COLO829 (cell line): ENCODE data around the gene PRPH.
"Not testable (repeated sequence)": the region's sequence is repeated elsewhere in the genome, so short reads cannot be mapped to it uniquely, and the experiment has no call there.

Experiments used
- DNase-seq: peaks from one replicate; pipeline ENCODE4 v3.0.0; 2012; ENCODE audit warnings: low spot score

The PRPH gene

GRCh38 chr12:49301760-49302159 is 6.8 kb downstream of the PRPH start:
- DNase-seq: no peak

- DNase-seq: no peak
These were observed 9.2 kb downstream of the PRPH start for GRCh38 chr12:49304161-49304560.

GRCh38 chr12:49305762-49306510 is 11.0 kb downstream of the PRPH start:
- DNase-seq: no peak

GRCh38 chr12:49309386-49309785 is 14.4 kb downstream of the PRPH start:
- no peak for DNase-seq

GRCh38 chr12:49310451-49311000 is 15.6 kb downstream of the PRPH start:
- DNase-seq: not testable (repeated sequence)

- DNase-seq: no peak
These were observed 19.9 kb downstream of the PRPH start for GRCh38 chr12:49314811-49315210.

- DNase-seq: not testable (repeated sequence)
These were observed 22.2 kb downstream of the PRPH start for GRCh38 chr12:49317118-49317517.

GRCh38 chr12:49320411-49321103 is 25.6 kb downstream of the PRPH start:
- DNase-seq: not testable (repeated sequence)

GRCh38 chr12:49322367-49322707 is 27.4 kb downstream of the PRPH start:
- no peak for DNase-seq

GRCh38 chr12:49322708-49323523 is 28.0 kb downstream of the PRPH start, which contains the start of gene TROAP:
Gene TROAP (plus strand): TSS chr12:49323255. CDS start chr12:49323609, 354 bp downstream.
- DNase-seq: peak; percentile 99

GRCh38 chr12:49323524-49324097 is 28.7 kb downstream of the PRPH start:
- no peak for DNase-seq

GRCh38 chr12:49325606-49326005 is 30.7 kb downstream of the PRPH start:
- no peak for DNase-seq

- no peak for DNase-seq
These were observed 32.4 kb downstream of the PRPH start for GRCh38 chr12:49327368-49327767.

GRCh38 chr12:49327887-49328286 is 32.9 kb downstream of the PRPH start:
- DNase-seq: no peak

GRCh38 chr12:49328816-49329215 is 33.9 kb downstream of the PRPH start:
- DNase-seq: no peak

- no peak for DNase-seq
These were observed 35.2 kb downstream of the PRPH start for GRCh38 chr12:49330032-49330619.

- no peak for DNase-seq
These were observed 35.9 kb downstream of the PRPH start for GRCh38 chr12:49330631-49331379.

GRCh38 chr12:49331380-49332222 is 36.7 kb downstream of the PRPH start:
- peak; percentile 84 for DNase-seq

GRCh38 chr12:49332441-49332861 is 37.5 kb downstream of the PRPH start:
- DNase-seq: no peak

- DNase-seq: no peak
These were observed 38.0 kb downstream of the PRPH start for GRCh38 chr12:49332891-49333371.
